ENCODE measurements around the gene CSAG2. TPM values are rescaled to one million over a fixed set of nuclear protein-coding genes. Genes with fewer than 3 reads are reported as not detected.

The CSAG2 gene
- total RNA-seq, 1 experiment from 2014 or later = not detected

DNA sequence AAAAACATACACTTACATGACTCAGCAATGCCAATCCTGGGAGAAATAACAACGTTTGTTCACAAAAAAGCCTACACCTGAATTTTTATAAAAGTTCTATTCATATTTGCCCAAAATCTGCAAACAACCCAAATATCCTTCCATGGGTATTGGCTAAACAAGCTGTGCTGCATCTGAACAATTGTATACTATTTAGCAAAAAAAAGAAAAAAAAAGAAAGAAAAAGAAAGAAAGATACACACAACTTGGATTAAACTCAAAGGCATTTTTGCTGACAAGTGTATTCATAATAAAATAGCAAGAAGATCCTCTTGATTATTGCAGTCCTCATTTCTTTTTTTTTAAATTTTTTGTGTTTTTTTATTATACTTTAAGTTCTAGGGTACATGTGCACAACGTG lies 34.9 kb downstream of the CSAG2 start:
- WGBS (ENCODE audit: extremely low coverage, insufficient read length, low lambda C conversion rate) = no CpG with 5 or more reads among the region's 2 CpGs
- Mint-ChIP-seq H3K4me1 (no peaks in the 10 kb centered on the region), H3K4me3 (no peak overlapping the region), H3K36me3 (ENCODE audit: insufficient read depth in 1 of 3, low read depth in 3 of 3) (no peaks in the 10 kb centered on the region), H3K9me3 (peaks cover 62 to 75% of the 10 kb centered on the region in 2 experiments), H3K27me3 (ENCODE audit: low read depth) (peaks cover 35% of the 10 kb centered on the region), H3K27ac (no peak overlapping the region)
- no peak overlapping the region for H3K4ac ChIP-seq (ENCODE audit: low read depth, low read length)
- H2BK5ac ChIP-seq (ENCODE audit: insufficient read length, low read length) = no peak overlapping the region
- no peak overlapping the region for H3K23ac ChIP-seq (ENCODE audit: insufficient read length, low read depth, low read length)
- no peaks in the 10 kb centered on the region for H3K79me1 ChIP-seq (ENCODE audit: insufficient read depth, low read depth, low read length, poor library complexity, severe bottlenecking)
- no peak overlapping the region for H2BK12ac ChIP-seq (ENCODE audit: insufficient read length, low read depth, low read length)
- H3K79me2 ChIP-seq (ENCODE audit: insufficient read depth, low read length) = no peaks in the 10 kb centered on the region
- no peak overlapping the region for H3K27ac ChIP-seq (ENCODE audit: insufficient read length, low read depth, low read length)
- no peaks in the 10 kb centered on the region for H3K23me2 ChIP-seq (ENCODE audit: insufficient read length, low read depth, low read length, poor library complexity, severe bottlenecking)
- H4K8ac ChIP-seq (replicated peaks; ENCODE audit: insufficient read length, low read depth, low read length) = no peak overlapping the region
- no peak overlapping the region for H3K4me2 ChIP-seq (ENCODE audit: insufficient read depth, insufficient read length, low read length)
- no peak overlapping the region for H3K9ac ChIP-seq (ENCODE audit: extremely low read depth, insufficient read length, low read length)
- no peak overlapping the region for H4K5ac ChIP-seq (ENCODE audit: insufficient read length, low read depth, low read length)
- H2BK120ac ChIP-seq (ENCODE audit: low read depth, low read length, poor library complexity, severe bottlenecking) = no peak overlapping the region
- no peak for DNase-seq
- TF ChIP-seq CTCF (conservative IDR thresholded peaks at IDR 0.05) = no peak
- H2AK5ac ChIP-seq (ENCODE audit: insufficient read length, low read length) = no peak overlapping the region
- no peak overlapping the region for H3K18ac ChIP-seq (ENCODE audit: insufficient read length, low read depth, low read length)
- H2BK20ac ChIP-seq (ENCODE audit: low read depth, low read length, poor library complexity, severe bottlenecking) = no peak overlapping the region
- no peak overlapping the region for H3T11ph ChIP-seq (ENCODE audit: low read length)
- no peak overlapping the region for H2BK15ac ChIP-seq (ENCODE audit: low read depth, low read length)
- no peaks in the 10 kb centered on the region for H3K9me3 ChIP-seq (ENCODE audit: control insufficient read depth, low read depth, low read length)
- H3K4me1 ChIP-seq (ENCODE audit: insufficient read depth, low read length) = no peaks in the 10 kb centered on the region
- no peak overlapping the region for H3K14ac ChIP-seq (ENCODE audit: insufficient read depth, low read length)
- H2AFZ ChIP-seq (ENCODE audit: low read length) = no peak overlapping the region
- no peaks in the 10 kb centered on the region for H3K27me3 ChIP-seq (ENCODE audit: insufficient read depth, low read length)
- no peak overlapping the region for H4K91ac ChIP-seq (ENCODE audit: insufficient read length, low read depth, low read length)
- H3K56ac ChIP-seq (ENCODE audit: insufficient read length, low read depth, low read length) = no peak overlapping the region
- no peaks in the 10 kb centered on the region for H4K20me1 ChIP-seq (ENCODE audit: control insufficient read depth, insufficient read depth, insufficient read length)
